Inflammatory macrophage (primary cell): ENCODE measurements around the gene ADPRHL1.
"Not testable (repeated sequence)": the region's sequence is repeated elsewhere in the genome, so short reads cannot be mapped to it uniquely, and the experiment has no call there.

Experiments used
- DNase-seq, 2 donors: peaks; one replicate each; pipeline ENCODE4 v3.0.0-alpha.2; 2020 to 2022

Gene ADPRHL1

GRCh38 chr13:113477724-113478123 lies 24.4 kb upstream of the ADPRHL1 start:
- DNase-seq = no peak

- no peak for DNase-seq
Observed at GRCh38 chr13:113476811-113477210, 23.5 kb upstream of the ADPRHL1 start.

- no peak for DNase-seq
Observed at GRCh38 chr13:113475911-113476310, 22.6 kb upstream of the ADPRHL1 start.

DNA sequence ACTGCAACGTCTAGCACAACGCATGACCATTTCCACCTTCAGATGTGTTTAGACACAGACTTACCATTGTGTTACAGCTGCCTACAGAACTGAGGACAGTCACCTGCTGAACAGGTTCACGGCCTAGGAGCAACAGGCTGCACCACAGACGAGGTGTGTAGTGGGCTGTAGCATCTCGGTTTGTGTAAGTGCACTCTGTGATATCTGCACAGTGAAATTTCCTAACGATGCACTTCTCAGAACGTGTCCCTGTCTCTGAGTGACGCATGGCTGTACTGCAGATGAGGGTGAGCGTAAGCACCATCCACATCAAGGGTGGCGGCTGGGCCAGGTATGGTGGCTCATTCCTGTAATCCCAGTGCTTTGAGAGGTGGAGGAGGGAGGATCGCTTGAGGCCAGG lies 22.0 kb upstream of the ADPRHL1 start:
- DNase-seq = no peak

DNA sequence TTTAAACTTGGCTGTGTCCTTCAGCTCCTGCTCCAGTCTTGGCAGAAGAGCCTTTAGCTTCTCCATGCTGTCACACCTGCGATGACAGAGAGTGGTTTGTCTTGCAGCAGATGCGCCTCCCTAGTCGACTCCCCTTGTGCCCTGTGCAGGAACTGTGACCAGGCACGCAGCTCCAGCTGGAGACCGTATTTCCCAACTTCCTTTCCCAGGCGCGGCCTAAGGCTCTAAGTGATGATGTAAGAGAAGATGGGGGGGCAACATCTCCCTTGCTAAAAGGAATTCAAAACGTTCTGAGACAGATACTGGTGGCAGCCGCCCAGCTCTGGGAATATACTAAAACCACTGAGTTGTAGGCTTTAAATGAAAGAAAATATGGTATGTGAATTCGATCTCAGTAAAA lies 20.9 kb upstream of the ADPRHL1 start:
- peak; percentile 85 for DNase-seq

DNA sequence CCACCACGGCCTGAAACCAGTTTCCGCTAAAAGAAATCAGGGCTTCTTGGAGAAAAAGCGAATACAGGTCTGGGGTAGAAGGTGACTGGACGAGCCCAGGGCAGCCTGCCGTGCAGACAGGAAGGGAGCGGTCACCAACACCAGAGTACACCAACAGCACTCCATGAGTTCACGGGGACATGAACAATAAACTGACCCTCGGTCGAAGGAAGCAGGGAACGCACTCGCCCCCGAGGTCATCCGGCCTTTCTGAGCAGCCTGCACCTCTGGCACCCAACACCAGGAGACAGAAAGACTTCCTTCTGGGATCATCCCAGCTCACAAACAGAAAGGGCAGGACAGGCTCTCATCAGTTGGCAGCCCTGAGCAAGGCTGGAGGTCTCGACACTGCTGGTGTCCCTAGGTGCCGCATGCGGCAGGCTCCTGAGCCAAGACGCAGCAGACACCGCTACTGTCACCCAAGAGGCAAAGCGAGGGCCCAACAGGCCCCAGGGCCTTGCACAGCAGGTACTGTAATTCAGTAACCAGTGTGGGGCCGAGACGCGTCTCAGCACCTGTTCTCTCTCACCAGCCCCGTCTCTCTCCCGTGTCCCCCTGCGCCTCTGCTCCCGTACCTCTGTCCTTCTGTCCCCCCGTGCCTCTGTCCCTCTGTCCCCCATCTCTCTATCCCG lies 19.2 kb upstream of the ADPRHL1 start:
- no peak for DNase-seq

DNA sequence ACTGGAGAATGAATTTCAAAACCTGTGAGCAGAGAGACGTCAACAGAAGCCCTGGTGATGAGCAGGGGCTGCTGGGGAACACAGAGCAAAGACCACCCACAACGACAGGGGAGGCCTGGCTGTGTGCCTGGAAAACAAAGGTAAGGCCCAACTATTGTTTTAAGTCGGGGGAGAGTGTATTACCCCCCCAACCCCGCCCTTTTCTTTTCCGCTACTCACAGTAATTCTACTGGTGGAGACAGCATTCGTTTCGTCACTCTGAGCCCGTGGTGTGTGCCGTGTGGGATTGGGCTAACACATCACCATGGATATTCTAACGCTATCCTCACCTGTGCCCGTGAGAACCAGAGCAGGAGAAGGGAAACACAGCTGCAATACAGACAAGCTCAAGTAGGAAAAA lies 18.6 kb upstream of the ADPRHL1 start:
- no peak for DNase-seq

DNA sequence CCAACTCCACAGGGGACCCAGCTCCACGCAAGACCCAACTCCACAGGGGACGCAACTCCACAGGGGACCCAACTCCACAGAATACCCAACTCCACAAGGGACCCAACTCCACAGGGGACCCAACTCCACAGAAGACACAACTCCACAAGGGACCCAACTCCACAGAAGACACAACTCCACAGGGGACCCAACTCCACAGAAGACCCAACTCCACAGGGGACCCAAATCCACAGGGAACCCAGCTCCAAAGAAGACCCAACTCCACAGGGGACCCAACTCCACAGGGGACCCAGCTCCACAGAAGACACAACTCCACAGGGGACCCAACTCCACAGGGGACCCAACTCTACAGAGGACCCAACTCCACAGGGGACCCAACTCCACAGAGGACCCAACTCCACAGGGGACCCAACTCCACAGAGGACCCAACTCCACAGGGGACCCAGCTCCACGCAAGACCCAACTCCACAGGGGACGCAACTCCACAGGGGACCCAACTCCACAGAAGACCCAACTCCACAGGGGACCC lies 17.4 kb upstream of the ADPRHL1 start:
- DNase-seq = not testable (repeated sequence)

DNA sequence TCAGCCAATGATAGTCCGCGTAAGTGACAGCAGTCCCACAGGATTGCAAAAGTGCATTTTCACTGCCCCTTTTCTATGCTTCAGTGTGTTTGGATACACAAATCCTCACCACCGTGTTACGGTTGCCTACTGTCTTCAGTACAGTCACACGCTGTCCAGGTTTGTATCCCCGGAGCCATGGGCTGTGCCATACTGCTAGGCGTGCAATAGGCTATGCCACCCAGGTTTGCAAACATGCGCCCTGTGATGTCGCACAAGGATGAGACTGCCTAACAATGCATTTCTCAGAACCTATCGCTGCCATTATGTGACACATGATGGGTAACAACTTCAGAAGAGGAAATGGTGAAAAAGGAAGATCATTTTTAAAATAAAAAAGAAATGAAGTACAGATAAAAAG lies 16.8 kb upstream of the ADPRHL1 start:
- DNase-seq = peak in 1 of 2 donors; percentile 4

DNA sequence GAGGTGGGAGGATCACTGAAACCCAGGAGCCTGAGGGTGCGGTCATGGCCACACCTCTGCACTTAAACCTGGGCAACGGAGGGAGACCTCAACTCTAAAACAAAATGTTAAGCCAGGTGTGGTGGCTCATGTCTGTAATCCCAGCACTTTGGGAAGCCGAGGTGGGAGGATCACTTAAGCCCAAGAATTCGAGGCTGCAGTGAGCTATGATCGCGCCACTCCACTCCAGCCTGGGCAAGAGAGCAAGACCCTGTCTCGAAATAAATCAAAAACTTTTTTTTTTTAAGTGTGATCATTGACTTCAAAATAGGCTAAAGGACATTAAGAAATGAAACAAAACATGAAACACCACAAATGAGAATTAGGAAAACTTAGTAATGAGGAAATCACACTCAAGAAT lies 16.3 kb upstream of the ADPRHL1 start:
- no peak for DNase-seq

GRCh38 chr13:113468472-113469201 lies 15.3 kb upstream of the ADPRHL1 start:
- no peak for DNase-seq

- no peak for DNase-seq
Observed at GRCh38 chr13:113468029-113468428, 14.7 kb upstream of the ADPRHL1 start.

DNA sequence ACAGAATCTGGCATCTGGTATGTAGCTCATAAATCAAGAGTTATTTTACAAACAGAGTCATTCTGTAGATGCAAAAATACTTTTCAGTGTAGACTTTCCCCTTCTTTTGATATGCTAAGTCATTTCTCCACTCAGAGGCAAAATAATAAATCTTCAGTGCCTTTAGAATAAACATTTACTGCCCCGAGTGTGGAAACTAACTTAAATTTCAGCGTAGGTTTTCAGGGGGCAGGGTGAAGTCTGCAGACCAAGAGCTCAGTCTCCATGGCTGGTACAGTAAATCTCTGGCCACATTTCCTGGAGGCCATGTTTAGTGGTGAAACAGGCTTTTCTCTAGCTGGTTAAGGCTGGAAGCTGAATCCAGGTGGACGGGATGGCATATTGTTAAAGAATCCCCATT lies 13.1 kb upstream of the ADPRHL1 start:
- DNase-seq = no peak

GRCh38 chr13:113465300-113465699 lies 12.0 kb upstream of the ADPRHL1 start:
- no peak for DNase-seq

DNA sequence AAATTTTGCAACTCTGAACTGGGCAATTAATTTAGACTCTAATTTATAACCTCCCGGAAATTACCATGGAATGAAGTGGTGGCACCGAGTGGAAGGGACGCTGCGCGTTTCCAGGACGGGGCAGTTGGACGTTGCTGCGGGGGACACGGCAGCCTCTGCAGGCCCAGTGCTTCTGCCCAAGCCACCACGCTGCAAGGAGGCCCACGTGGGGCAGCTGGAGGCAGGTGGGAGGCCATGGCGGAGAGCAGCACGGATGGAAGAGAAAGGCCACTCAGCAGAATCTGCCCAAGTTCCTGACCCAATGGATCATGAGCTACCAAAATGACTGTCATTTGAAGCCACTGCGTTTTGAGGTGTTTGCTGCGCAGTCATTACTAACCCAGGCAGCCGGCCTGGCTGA lies 11.2 kb upstream of the ADPRHL1 start:
- DNase-seq = no peak

DNA sequence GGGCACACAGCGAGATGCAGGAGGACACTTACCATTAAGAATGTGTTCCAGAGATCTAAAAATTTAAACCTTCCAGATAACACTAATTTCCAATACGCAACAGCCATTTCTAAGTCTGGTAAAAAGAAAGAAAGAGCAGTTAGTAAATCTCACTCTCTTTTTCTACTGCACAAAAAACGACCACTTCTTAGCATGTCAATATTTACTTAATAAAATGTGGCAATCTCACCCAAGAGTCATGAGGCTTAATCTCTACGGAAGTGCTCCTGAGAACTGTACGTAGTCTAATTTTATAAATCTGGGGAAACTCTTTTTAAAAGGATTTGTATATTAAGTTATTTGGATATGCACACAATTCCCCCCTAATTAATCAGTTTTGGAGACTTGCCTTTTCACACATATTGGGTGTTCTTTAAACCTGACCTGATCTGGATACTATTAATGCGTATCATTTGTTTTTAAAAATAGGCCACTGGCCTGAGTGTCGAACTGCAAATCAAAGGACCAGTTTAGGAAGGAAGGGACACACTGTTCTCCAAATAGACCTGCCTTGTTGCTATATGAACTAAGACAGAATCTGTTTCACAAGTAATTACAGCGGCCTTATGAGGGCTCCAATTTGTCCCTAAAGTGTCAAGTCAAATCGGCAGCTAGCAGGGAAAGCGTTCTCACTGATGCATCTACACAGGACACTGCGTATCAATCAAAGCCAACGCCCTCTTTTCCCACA lies 7.9 kb upstream of the ADPRHL1 start:
- no peak for DNase-seq

DNA sequence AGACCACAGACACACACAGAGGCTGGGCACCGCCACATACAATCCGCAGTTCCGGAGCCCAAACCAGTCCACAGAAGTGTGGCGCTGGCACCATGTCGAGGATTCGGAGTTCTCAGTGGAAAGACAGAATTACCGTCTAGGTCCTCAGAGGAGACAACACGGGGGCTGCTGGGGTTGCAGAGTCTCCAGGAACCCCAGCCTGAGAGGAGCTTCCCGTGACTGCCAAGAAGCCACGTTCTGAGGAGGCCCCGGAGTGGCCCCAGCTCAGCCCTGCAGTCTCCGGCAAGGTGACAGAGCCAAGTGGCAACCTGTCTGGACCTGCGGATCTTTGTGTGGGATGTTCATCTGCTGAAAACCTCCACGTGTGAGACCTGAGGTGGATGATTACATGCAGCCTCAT lies 7.3 kb upstream of the ADPRHL1 start:
- no peak for DNase-seq

DNA sequence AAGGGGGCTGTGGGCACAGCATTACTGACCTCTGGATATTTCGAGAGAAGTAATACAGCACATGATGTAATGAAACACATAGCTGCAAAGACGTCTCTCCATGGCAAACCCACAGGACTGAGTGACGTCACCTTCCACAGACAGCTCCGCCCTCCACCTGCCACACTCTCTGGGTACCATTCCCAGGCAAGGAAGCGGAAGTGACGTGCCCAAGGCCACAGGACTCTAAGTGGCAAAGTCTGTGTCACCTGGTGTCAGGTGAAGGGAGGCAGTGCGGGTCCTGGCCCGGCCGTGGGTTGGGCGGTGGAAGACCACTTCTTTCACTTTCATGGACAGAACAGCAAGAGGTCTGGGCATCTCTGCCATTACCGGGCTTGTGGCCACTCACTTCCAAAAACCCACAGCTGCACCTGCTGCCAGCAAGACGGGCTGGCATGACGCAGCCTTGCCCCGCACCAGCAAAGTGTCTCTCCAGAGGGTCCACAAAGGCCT lies 6.8 kb upstream of the ADPRHL1 start:
- DNase-seq = no peak

DNA sequence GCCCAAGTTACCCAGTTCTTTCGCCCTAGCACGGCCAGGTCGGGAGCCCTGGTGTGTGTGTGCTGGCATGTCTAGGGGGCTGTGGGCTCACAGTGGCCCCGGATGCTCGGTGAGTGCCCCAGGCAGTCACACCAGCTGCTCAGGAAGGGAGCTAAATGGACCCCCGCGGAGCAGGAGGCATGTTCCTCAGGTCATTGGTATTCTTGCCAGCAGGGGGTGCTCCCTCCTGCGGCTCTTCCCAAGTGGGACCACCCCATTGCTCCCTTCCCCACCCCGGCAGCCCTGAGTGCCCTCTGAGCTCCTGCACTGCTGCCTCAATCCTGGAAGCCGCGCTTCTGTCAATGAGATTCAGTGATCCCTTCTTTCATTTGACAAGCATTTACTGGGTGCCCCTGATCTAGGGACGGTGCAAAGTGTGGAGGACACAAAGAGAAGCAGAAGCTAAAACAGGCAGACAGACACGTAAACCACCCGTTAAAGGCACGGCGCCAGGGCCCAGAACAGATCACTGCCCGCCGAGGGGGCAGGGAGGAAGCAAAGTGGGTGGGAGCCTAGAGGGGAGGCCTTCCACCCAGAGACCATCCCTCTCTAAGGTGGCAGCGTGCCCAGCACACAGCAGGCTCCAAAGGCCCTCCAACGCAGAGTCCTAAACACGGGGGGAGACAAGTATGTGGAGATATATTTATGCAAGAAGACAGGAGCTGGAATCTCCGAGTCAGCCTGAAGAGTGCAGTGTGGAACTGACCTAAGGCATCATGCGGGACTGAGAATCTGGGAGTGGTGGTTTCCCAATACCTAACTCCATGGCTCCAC lies 5.2 kb upstream of the ADPRHL1 start:
- no peak for DNase-seq

DNA sequence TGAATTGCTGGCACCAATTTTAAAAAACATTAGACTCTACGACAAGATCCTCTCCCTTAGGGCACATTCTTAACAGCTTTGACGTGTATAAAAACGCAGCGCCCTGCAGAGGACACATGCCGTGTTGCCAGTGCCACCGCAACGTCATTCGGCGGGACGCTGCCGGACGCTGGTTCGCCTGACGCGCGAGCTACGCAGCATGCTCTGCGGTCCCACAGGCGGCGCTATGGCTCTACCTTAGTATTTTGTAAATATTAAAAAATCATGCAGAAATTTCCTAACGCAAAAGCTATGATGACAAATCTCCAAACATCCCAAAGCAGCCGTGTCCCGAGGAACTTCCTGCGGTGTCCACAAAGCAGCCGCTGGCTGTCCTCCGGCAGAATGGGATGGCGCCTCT lies 4.2 kb upstream of the ADPRHL1 start:
- DNase-seq = no peak

GRCh38 chr13:113456116-113456702 lies 2.9 kb upstream of the ADPRHL1 start:
- no peak for DNase-seq

GRCh38 chr13:113455384-113455783 lies 2.1 kb upstream of the ADPRHL1 start:
- DNase-seq = no peak
